K562 (cell line): ENCODE measurements around the gene CCDC158. TPM values are rescaled to one million over a fixed set of nuclear protein-coding genes. Genes with fewer than 3 reads are reported as not detected.

Source experiments
- COPS2 ChIP-seq: fragments of 450-650 bp; conservative IDR thresholded peaks from 2 replicates; pipeline ENCODE4 v1.6.1; 2016; ENCODE audit warnings: mild to moderate bottlenecking, moderate library complexity
- GTF2A2 ChIP-seq: IDR thresholded peaks from 2 replicates; pipeline ENCODE4 v1.6.1; 2016; ENCODE audit warnings: mild to moderate bottlenecking, missing genetic modification characterization, missing compliant biosample characterization
- KDM5B ChIP-seq: fragments of 200-600 bp; sonication (generic); IDR thresholded peaks from 2 replicates; pipeline ENCODE4 v1.6.1; 2012; ENCODE audit warnings: low read depth, mild to moderate bottlenecking, moderate library complexity, low read length, control low read depth, inconsistent platforms; ENCODE audit not compliant: insufficient replicate concordance
- MAFF ChIP-seq: IDR thresholded peaks from 2 replicates; pipeline ENCODE4 v1.6.1; 2012; ENCODE audit warnings: low read length, improper control_type of control experiment
- PCBP1 ChIP-seq: fragments of 200-400 bp; formaldehyde crosslinking; IDR thresholded peaks from 2 replicates; pipeline ENCODE4 v1.6.1; 2018; ENCODE audit warnings: mild to moderate bottlenecking, low read depth, low read length; ENCODE audit not compliant: poor library complexity, severe bottlenecking
- PHF21A ChIP-seq: fragments of 450-650 bp; IDR thresholded peaks from 2 replicates; pipeline ENCODE4 v1.6.1; 2017; ENCODE audit warnings: low read depth, borderline replicate concordance
- SNRNP70 ChIP-seq: fragments of 200-400 bp; formaldehyde crosslinking; optimal IDR thresholded peaks from 2 replicates; pipeline ENCODE3; 2017; ENCODE audit warnings: low read depth, low read length
- SPI1 ChIP-seq: IDR thresholded peaks from 2 replicates; pipeline ENCODE4 v1.6.1; 2011; ENCODE audit warnings: low read depth, low read length, control low read depth, borderline replicate concordance
- U2AF2 ChIP-seq: fragments of 200-400 bp; formaldehyde crosslinking; optimal IDR thresholded peaks from 2 replicates; pipeline ENCODE3; 2017; ENCODE audit warnings: low read depth, mild to moderate bottlenecking, low read length
- ZBTB43 ChIP-seq: sonication (generic); formaldehyde crosslinking; IDR thresholded peaks from 2 replicates; pipeline ENCODE4 v1.8.0; 2023; ENCODE audit warnings: mild to moderate bottlenecking, missing genetic modification reagents
- ZNF695 ChIP-seq: fragments of 450-650 bp; formaldehyde crosslinking; IDR thresholded peaks from 2 replicates; pipeline ENCODE4 v1.4.0; 2020; ENCODE audit warnings: mild to moderate bottlenecking, moderate library complexity
- polyA plus RNA-seq, 8 experiments: library from polyadenylated mRNA; depleted of rRNA in 4 of 8; stranded (reverse) in 5 of 8; unstranded in 3 of 8; fragments of >200 nt; fragmentation: Nextera tagmentation in 2 of 8; fragmentation: Illumina TruSeq in 1 of 8; extraction: Ambion mirVana in 2 of 8; extraction: Trizol in 1 of 8; gene quantifications; 2 replicates each; pipeline versions ENCODE4 v1.2.1 to v1.2.3, GENCODE V29; 2011 to 2014; ENCODE audit warnings: inconsistent platforms in 1 of 8, missing spikeins in 1 of 8
- total RNA-seq, 7 experiments: library from RNA; depleted of rRNA in 6 of 7; stranded (reverse); fragments of >200 nt in 6 of 7; fragmentation: Illumina TruSeq in 2 of 7; extraction: Trizol in 2 of 7; gene quantifications; 2 replicates each; pipeline versions ENCODE4 v1.2.1 to v1.2.3, GENCODE V29; 2011 to 2021; ENCODE audit warnings: low replicate concordance in 1 of 7
- TF ChIP-seq, protein P1 (sequence below): fragments of 450-650 bp; IDR thresholded peaks from 2 replicates; pipeline ENCODE4 v1.6.1; 2016; ENCODE audit warnings: missing biosample characterization, missing genetic modification characterization
- TF ChIP-seq, protein P2 (sequence below): sonication (generic); formaldehyde crosslinking; IDR thresholded peaks from 2 replicates; pipeline ENCODE4 v1.8.0; 2022; ENCODE audit warnings: mild to moderate bottlenecking, missing genetic modification reagents, borderline replicate concordance

Gene CCDC158
- total and polyA plus RNA-seq, 9 of the 15 experiments (the other 6 are each of a cell fraction or from before 2014, with no cell fraction given) = not detected

DNA sequence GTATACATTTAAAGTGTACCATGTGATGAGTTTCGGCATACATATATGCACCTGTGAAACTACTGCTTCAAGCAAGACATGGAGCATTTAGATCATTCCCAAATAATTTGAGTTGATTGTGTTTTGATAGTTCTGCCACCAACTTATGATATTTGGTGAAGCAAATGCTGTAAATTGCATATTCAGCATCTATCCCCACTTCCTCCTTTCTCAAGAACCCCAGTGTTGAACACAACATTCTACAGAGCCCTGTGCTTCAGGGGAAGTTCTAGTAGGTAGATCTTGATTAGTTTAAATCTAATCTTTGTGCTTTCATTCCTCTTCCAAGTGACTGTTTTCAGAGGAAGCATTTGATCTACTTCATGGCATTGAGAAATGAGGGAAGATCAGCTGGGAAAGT, 8.7 kb upstream of the CCDC158 start (continued):
- TF ChIP-seq, protein P1, sequence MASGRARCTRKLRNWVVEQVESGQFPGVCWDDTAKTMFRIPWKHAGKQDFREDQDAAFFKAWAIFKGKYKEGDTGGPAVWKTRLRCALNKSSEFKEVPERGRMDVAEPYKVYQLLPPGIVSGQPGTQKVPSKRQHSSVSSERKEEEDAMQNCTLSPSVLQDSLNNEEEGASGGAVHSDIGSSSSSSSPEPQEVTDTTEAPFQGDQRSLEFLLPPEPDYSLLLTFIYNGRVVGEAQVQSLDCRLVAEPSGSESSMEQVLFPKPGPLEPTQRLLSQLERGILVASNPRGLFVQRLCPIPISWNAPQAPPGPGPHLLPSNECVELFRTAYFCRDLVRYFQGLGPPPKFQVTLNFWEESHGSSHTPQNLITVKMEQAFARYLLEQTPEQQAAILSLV (tag) = no peak
- no peak for TF ChIP-seq ZBTB43
- TF ChIP-seq MAFF = peak; percentile 44; the same call in 1 of the 2 replicates
- no peak for TF ChIP-seq KDM5B
- no peak for TF ChIP-seq PCBP1
- TF ChIP-seq ZNF695 (CRISPR knock-in tag) = no peak
- TF ChIP-seq, protein P2, sequence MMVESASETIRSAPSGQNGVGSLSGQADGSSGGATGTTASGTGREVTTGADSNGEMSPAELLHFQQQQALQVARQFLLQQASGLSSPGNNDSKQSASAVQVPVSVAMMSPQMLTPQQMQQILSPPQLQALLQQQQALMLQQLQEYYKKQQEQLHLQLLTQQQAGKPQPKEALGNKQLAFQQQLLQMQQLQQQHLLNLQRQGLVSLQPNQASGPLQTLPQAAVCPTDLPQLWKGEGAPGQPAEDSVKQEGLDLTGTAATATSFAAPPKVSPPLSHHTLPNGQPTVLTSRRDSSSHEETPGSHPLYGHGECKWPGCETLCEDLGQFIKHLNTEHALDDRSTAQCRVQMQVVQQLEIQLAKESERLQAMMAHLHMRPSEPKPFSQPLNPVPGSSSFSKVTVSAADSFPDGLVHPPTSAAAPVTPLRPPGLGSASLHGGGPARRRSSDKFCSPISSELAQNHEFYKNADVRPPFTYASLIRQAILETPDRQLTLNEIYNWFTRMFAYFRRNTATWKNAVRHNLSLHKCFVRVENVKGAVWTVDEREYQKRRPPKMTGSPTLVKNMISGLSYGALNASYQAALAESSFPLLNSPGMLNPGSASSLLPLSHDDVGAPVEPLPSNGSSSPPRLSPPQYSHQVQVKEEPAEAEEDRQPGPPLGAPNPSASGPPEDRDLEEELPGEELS (CRISPR knock-in tag) = no peak
- TF ChIP-seq SNRNP70 = no peak
- TF ChIP-seq SPI1 = peak; percentile 81; the same call in 1 of the 2 replicates
- no peak for TF ChIP-seq GTF2A2 (tag)
- TF ChIP-seq U2AF2 = no peak
- TF ChIP-seq COPS2 = no peak
- no peak for TF ChIP-seq PHF21A
